Endothelial cell of umbilical vein (primary cell): ENCODE results near the gene ZNF609. TPM values are rescaled to one million over a fixed set of nuclear protein-coding genes. Genes with fewer than 3 reads are reported as not detected.

Experiments
- BruUV-seq: library from RNA; stranded (reverse); fragments of 400-500 nt; replicated peaks from 2 replicates; lab custom pipeline; 2021; lab: Mats Ljungman, UMichigan
- CTCF ChIA-PET: fragments of 300-600, 350-600 bp; sonication (Branson Sonifier 250); formaldehyde crosslinking; loops from one replicate; lab custom pipeline; 2021; ENCODE audit warnings: antibody characterized with exemption, inconsistent platforms; lab: Charles Lee
- POLR2A ChIA-PET: fragments of 300-600, 350-600 bp; sonication (Branson Sonifier 250); formaldehyde crosslinking; loops from one replicate; lab custom pipeline; 2021; ENCODE audit warnings: antibody characterized with exemption, inconsistent platforms; lab: Charles Lee
- DNase-seq: peaks from one replicate; pipeline ENCODE4 v3.0.0-alpha.2; 2011; ENCODE audit warnings: low read depth, low spot score
- FAIRE-seq: peaks from 2 replicates; lab custom pipeline; 2011; peaks lifted over from hg19 to GRCh38; lab: Jason Lieb, UNC
- H2AFZ ChIP-seq: 2 replicates; pipeline ENCODE4 v1.6.0; 2012; ENCODE audit warnings: low read depth, low read length, control low read depth, inconsistent platforms
- H3K27ac ChIP-seq: 2 replicates; pipeline ENCODE4 v1.5.1; 2011; ENCODE audit warnings: low read depth, mild to moderate bottlenecking, control low read depth, low read length, moderate library complexity; ENCODE audit not compliant: insufficient read depth
- H3K27me3 ChIP-seq, 2 experiments: 2 replicates each; pipeline versions ENCODE4 v1.6.0 to v1.6.1; 2011; ENCODE audit warnings: low read length in 2 of 2, mixed read lengths in 1 of 2; ENCODE audit not compliant: control insufficient read depth in 2 of 2, insufficient read depth in 2 of 2
- H3K36me3 ChIP-seq, 2 experiments: 2 replicates in 1 of 2; 3 replicates in 1 of 2; pipeline ENCODE4 v1.5.1; 2011; ENCODE audit warnings: low read length in 2 of 2, mild to moderate bottlenecking in 1 of 2, moderate library complexity in 1 of 2; ENCODE audit not compliant: control insufficient read depth in 2 of 2, insufficient read depth in 2 of 2; ENCODE audit errors: extremely low read depth in 1 of 2
- H3K4me1 ChIP-seq: 3 replicates; pipeline ENCODE4 v1.5.1; 2011; ENCODE audit warnings: mild to moderate bottlenecking, low read length; ENCODE audit not compliant: control insufficient read depth, insufficient read depth; ENCODE audit errors: extremely low read depth
- H3K4me2 ChIP-seq: 2 replicates; pipeline ENCODE4 v1.6.1; 2011; ENCODE audit warnings: low read length, control low read depth, mixed read lengths; ENCODE audit not compliant: insufficient read depth
- H3K4me3 ChIP-seq, 3 experiments: fragments of 200-600 bp in 1 of 3; sonication (generic), shearing (Covaris generic) in 1 of 3; replicated peaks in 1 of 3; 2 replicates each; pipeline ENCODE4 v1.5.1; 2011 to 2016; ENCODE audit warnings: control low read depth in 3 of 3, low read length in 3 of 3, mild to moderate bottlenecking in 2 of 3, inconsistent platforms in 1 of 3, low read depth in 1 of 3, moderate library complexity in 1 of 3; ENCODE audit not compliant: insufficient read depth in 1 of 3
- H3K79me2 ChIP-seq: 2 replicates; pipeline ENCODE4 v1.6.0; 2012; ENCODE audit warnings: low read length, inconsistent platforms; ENCODE audit not compliant: control insufficient read depth, insufficient read depth
- H3K9ac ChIP-seq: replicated peaks from 2 replicates; pipeline ENCODE3; 2011; ENCODE audit warnings: low read length, control low read depth; ENCODE audit not compliant: insufficient read depth; ENCODE audit errors: extremely low read depth
- H3K9me1 ChIP-seq: replicated peaks from 3 replicates; pipeline ENCODE4 v1.6.0; 2011; ENCODE audit warnings: mild to moderate bottlenecking, low read length; ENCODE audit not compliant: control insufficient read depth, insufficient read depth; ENCODE audit errors: extremely low read depth
- H3K9me3 ChIP-seq: replicated peaks from 2 replicates; pipeline ENCODE4 v1.5.1; 2012; ENCODE audit warnings: low read length, inconsistent platforms; ENCODE audit not compliant: control insufficient read depth, insufficient read depth
- H4K20me1 ChIP-seq: replicated peaks from 2 replicates; pipeline ENCODE3; 2011; ENCODE audit warnings: mild to moderate bottlenecking, low read length; ENCODE audit not compliant: control insufficient read depth, insufficient read depth; ENCODE audit errors: extremely low read depth
- CTCF ChIP-seq, 2 donors: IDR thresholded peaks; 1 replicate in 1 of 2; 2 replicates in 1 of 2; pipeline ENCODE4 v1.5.1; 2011; ENCODE audit warnings: low read length in 2 of 2, mild to moderate bottlenecking in 2 of 2, moderate library complexity in 2 of 2, control low read depth in 1 of 2, inconsistent platforms in 1 of 2, low read depth in 1 of 2; ENCODE audit not compliant: insufficient read depth in 1 of 2; ENCODE audit errors: extremely low read depth in 1 of 2
- EZH2 ChIP-seq: IDR thresholded peaks from 2 replicates; pipeline ENCODE4 v1.6.1; 2012; ENCODE audit warnings: borderline replicate concordance, low read depth, mild to moderate bottlenecking, moderate library complexity, low read length, inconsistent platforms; ENCODE audit not compliant: severe bottlenecking
- FOS ChIP-seq: IDR thresholded peaks from 2 replicates; pipeline ENCODE4 v1.6.1; 2011; ENCODE audit warnings: mild to moderate bottlenecking, low read length, moderate library complexity, borderline replicate concordance; ENCODE audit not compliant: insufficient read depth
- GATA2 ChIP-seq: IDR thresholded peaks from 2 replicates; pipeline ENCODE4 v1.7.0; 2011; ENCODE audit warnings: low read depth, mild to moderate bottlenecking, moderate library complexity, mixed read lengths, low read length; ENCODE audit not compliant: insufficient read length, insufficient read depth
- JUN ChIP-seq: IDR thresholded peaks from 2 replicates; pipeline ENCODE4 v1.6.1; 2011; ENCODE audit warnings: borderline replicate concordance, low read depth; ENCODE audit not compliant: insufficient read length, insufficient read depth
- MAX ChIP-seq: IDR thresholded peaks from 2 replicates; pipeline ENCODE4 v1.6.1; 2011; ENCODE audit not compliant: insufficient read depth, insufficient read length
- MYC ChIP-seq: IDR thresholded peaks from one replicate; pipeline ENCODE4 v1.6.1; 2011; ENCODE audit warnings: mild to moderate bottlenecking, low read depth, low read length
- POLR2A ChIP-seq: IDR thresholded peaks from 2 replicates; pipeline ENCODE4 v1.6.1; 2012; ENCODE audit warnings: low read depth, mild to moderate bottlenecking, control low read depth, low read length
- POLR2AphosphoS5 ChIP-seq: IDR thresholded peaks from 2 replicates; pipeline ENCODE4 v1.6.1; 2012; ENCODE audit warnings: low read depth, mild to moderate bottlenecking, control low read depth, low read length, moderate library complexity; ENCODE audit not compliant: insufficient read depth
- dilution Hi-C: fragments of 300-500 bp; cut with MboI; formaldehyde crosslinking; loops from one replicate; pipeline ENCODE4 v1.15.0; 2019; ENCODE audit warnings: low sequenced_read_pairs; ENCODE audit not compliant: extremely low pct_ligation_motif_present
- intact Hi-C: fragments of 100-400 bp; cut with micrococcal nuclease; formaldehyde crosslinking; loops from one replicate; pipeline ENCODE4 v1.10.0; 2022
- polyA plus RNA-seq, 4 experiments: library from polyadenylated mRNA; depleted of rRNA in 3 of 4; stranded (reverse) in 3 of 4; unstranded in 1 of 4; fragments of >200 nt; gene quantifications; 2 replicates each; pipeline versions ENCODE4 v1.2.1 to v1.2.3, GENCODE V29; 2011 to 2012; ENCODE audit warnings: missing spikeins in 1 of 4
- total RNA-seq: library from RNA; stranded (reverse); gene quantifications from 2 replicates; pipeline ENCODE4 v1.2.3, GENCODE V29; 2021

Gene ZNF609
- total and polyA plus RNA-seq, 2 donors (not counting 3 experiments of a cell fraction or from before 2014, with no cell fraction given) = 18.2 to 49.6 TPM

GRCh38 chr15:64694816-64695215, 234.4 kb downstream of the ZNF609 start:
- peaks cover 12% of the 10 kb centered on the region for H3K4me1 ChIP-seq
- TF ChIP-seq EZH2 = no peak
- TF ChIP-seq POLR2AphosphoS5 = no peak
- TF ChIP-seq FOS = no peak
- no peak for TF ChIP-seq JUN
- no peak for TF ChIP-seq MAX
- TF ChIP-seq MYC = no peak
- no peak for TF ChIP-seq CTCF (IDR thresholded peaks at IDR 0.05; ENCODE audit: extremely low read depth in 1 of 2, insufficient read depth in 1 of 2, low read depth in 1 of 2, low read length in 2 of 2)
- TF ChIP-seq GATA2 = no peak
- TF ChIP-seq POLR2A = no peak
- no peak overlapping the region for H3K9ac ChIP-seq
- ChIA-PET POLR2A (no interaction called here), CTCF (interaction anchor here (1.0 to 6.2 kb wide), 3 partner anchors 8 to 114 kb away, joined by 4 to 64 read pairs (median 5); no protein-coding TSS in a partner anchor)
- FAIRE-seq = no peak
- H3K79me2 ChIP-seq = peaks cover 43% of the 10 kb centered on the region
- BruUV-seq = no TSS peak
- H3K4me3 ChIP-seq = no peak overlapping the region
- peaks cover 9 to 28% of the 10 kb centered on the region in 2 experiments for H3K36me3 ChIP-seq
- no peaks in the 10 kb centered on the region for H3K9me1 ChIP-seq
- H2AFZ ChIP-seq = no peak overlapping the region
- no peak overlapping the region for H3K4me2 ChIP-seq
- no peaks in the 10 kb centered on the region for H3K9me3 ChIP-seq
- H3K27ac ChIP-seq = no peak overlapping the region
- dilution Hi-C loops (no loop called here), intact Hi-C loops (no loop called here)
- no peak for DNase-seq
- peaks cover 2% of the 10 kb centered on the region for H4K20me1 ChIP-seq
- no peaks in the 10 kb centered on the region for H3K27me3 ChIP-seq
